HG02798 (cell line): ENCODE data around the gene UBL4A.

Experiments
- ATAC-seq: cut with Tn5 transposase; IDR thresholded peaks from one replicate; pipeline ENCODE4 v1.9.1; 2021; ENCODE audit warnings: mild to moderate bottlenecking; ENCODE audit not compliant: unreplicated experiment, poor library complexity

UBL4A gene

GRCh38 chrX:154486396-154487207 is at the start of gene UBL4A:
TSS of gene UBL4A (minus strand) at chrX:154486615. CDS start at chrX:154486584, 31 bp downstream.
- ATAC-seq, result peak; percentile 45

GRCh38 chrX:154535892-154536291 is 49.5 kb upstream of the UBL4A start:
- ATAC-seq, result no peak

- peak; percentile 87 for ATAC-seq
Observed at GRCh38 chrX:154534526-154535322, 48.3 kb upstream of the UBL4A start.

GRCh38 chrX:154532690-154533089 is 46.3 kb upstream of the UBL4A start:
- no peak for ATAC-seq

GRCh38 chrX:154531626-154532025 is 45.2 kb upstream of the UBL4A start:
- ATAC-seq, result no peak

GRCh38 chrX:154530286-154530685 is 43.9 kb upstream of the UBL4A start:
- ATAC-seq, result no peak

- no peak for ATAC-seq
Observed at GRCh38 chrX:154529206-154529612, 42.8 kb upstream of the UBL4A start.

- peak; percentile 77 for ATAC-seq
Observed at GRCh38 chrX:154526901-154527675, 40.7 kb upstream of the UBL4A start.

- ATAC-seq, result no peak
Observed at GRCh38 chrX:154525606-154526490, 39.4 kb upstream of the UBL4A start.

- ATAC-seq, result no peak
Observed at GRCh38 chrX:154519389-154519788, 33.0 kb upstream of the UBL4A start.

- ATAC-seq, result no peak
Observed at GRCh38 chrX:154517101-154517781, 30.8 kb upstream of the UBL4A start.

GRCh38 chrX:154516656-154517100 is 30.3 kb upstream of the UBL4A start:
- no peak for ATAC-seq

- ATAC-seq, result peak; percentile 96
Observed at GRCh38 chrX:154515966-154516655, 29.7 kb upstream of the UBL4A start, which contains the start of gene FAM3A. TSS of gene FAM3A (minus strand) at chrX:154516232. CDS start at chrX:154515772, 460 bp downstream.

- no peak for ATAC-seq
Observed at GRCh38 chrX:154515090-154515965, 28.9 kb upstream of the UBL4A start.

- ATAC-seq, result no peak
Observed at GRCh38 chrX:154513716-154514115, 27.3 kb upstream of the UBL4A start.

GRCh38 chrX:154512879-154513553 is 26.6 kb upstream of the UBL4A start:
- ATAC-seq, result no peak

- ATAC-seq, result no peak
Observed at GRCh38 chrX:154511761-154512160, 25.3 kb upstream of the UBL4A start.
